Mesothelial cell of epicardium (in vitro differentiated cells): Measurements from ENCODE around the gene STK10. TPM values are rescaled to one million over a fixed set of nuclear protein-coding genes. Genes with fewer than 3 reads are reported as not detected.

ENCODE experiments used
- DNase-seq, 2 experiments: peaks; one replicate each; pipeline ENCODE4 v3.0.0; 2021; ENCODE audit warnings: low spot score in 2 of 2; ENCODE audit not compliant: unreplicated experiment in 2 of 2
- H3K27ac Mint-ChIP-seq: 2 replicates; pipeline ENCODE4 v1.8.0; 2021; ENCODE audit warnings: mixed read lengths
- H3K27me3 Mint-ChIP-seq: 2 replicates; pipeline ENCODE4 v1.8.0; 2021; ENCODE audit warnings: low read depth, mixed read lengths
- H3K36me3 Mint-ChIP-seq: 2 replicates; pipeline ENCODE4 v1.8.0; 2021; ENCODE audit warnings: mixed read lengths
- H3K4me1 Mint-ChIP-seq: 2 replicates; pipeline ENCODE4 v1.8.0; 2021; ENCODE audit warnings: mixed read lengths
- H3K4me3 Mint-ChIP-seq: 2 replicates; pipeline ENCODE4 v1.8.0; 2021; ENCODE audit warnings: mild to moderate bottlenecking, moderate library complexity, mixed read lengths
- H3K9me3 Mint-ChIP-seq: 2 replicates; pipeline ENCODE4 v1.8.0; 2021; ENCODE audit warnings: mixed read lengths
- total RNA-seq: library from RNA; stranded (reverse); gene quantifications from 3 replicates; pipeline ENCODE4 v1.2.1, GENCODE V29; 2021
- TF ChIP-seq, protein P1 (sequence below): fragments of 200-600 bp; sonication (generic); IDR thresholded peaks from one replicate; pipeline ENCODE4 v1.5.0; 2021; ENCODE audit warnings: antibody characterized with exemption; ENCODE audit not compliant: unreplicated experiment

STK10 gene
- total RNA-seq, 1 donor from 2014 or later: 15.5 TPM

DNA sequence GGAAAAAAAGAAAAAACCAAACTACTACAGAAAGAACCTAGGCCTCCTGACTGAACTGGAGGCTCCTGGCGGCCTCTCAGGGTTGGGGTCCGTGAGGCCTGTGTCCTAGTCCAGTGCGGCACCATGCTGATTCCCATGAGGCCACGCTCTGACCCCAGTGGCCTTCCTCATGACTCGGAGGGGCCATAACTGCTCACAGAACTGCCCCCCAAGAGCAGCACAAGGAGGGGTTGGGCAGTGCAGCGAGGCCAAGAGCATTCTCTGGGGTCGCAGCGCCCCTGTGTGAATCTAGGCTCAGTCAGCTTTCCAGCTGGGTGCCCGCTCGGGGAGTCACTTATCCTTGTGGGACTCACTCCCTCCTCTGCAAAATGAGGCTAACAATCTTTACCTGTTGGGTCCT is 102.3 kb downstream of the STK10 start:
- Mint-ChIP-seq H3K9me3 (no peaks in the 10 kb centered on the region), H3K27ac (no peak overlapping the region), H3K4me1 (no peaks in the 10 kb centered on the region), H3K36me3 (peaks cover 1% of the 10 kb centered on the region), H3K27me3 (no peaks in the 10 kb centered on the region), H3K4me3 (no peak overlapping the region)
- TF ChIP-seq, protein P1, sequence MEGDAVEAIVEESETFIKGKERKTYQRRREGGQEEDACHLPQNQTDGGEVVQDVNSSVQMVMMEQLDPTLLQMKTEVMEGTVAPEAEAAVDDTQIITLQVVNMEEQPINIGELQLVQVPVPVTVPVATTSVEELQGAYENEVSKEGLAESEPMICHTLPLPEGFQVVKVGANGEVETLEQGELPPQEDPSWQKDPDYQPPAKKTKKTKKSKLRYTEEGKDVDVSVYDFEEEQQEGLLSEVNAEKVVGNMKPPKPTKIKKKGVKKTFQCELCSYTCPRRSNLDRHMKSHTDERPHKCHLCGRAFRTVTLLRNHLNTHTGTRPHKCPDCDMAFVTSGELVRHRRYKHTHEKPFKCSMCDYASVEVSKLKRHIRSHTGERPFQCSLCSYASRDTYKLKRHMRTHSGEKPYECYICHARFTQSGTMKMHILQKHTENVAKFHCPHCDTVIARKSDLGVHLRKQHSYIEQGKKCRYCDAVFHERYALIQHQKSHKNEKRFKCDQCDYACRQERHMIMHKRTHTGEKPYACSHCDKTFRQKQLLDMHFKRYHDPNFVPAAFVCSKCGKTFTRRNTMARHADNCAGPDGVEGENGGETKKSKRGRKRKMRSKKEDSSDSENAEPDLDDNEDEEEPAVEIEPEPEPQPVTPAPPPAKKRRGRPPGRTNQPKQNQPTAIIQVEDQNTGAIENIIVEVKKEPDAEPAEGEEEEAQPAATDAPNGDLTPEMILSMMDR: no peak
- DNase-seq: no peak

DNA sequence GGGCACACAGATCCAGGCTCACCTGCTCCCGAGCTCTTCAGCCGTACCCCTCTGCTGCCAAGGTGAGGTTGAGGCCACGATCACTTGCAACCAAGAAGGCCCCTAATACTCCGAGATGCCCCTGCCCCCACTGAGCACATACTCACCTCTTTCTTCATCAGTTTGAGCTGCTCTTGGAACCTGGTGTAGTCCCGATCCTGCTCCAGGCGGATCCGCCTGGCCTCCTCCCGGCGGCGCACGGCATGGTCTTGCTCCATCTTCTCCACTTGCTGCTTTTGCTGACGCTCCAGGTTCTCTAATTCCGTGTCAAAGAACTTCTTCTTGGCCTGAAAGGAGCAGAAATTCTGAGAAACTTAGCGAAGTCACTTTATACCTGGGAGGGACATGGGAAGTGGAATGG is 105.8 kb downstream of the STK10 start:
- H3K36me3 Mint-ChIP-seq: no peaks in the 10 kb centered on the region
- H3K27ac Mint-ChIP-seq: no peak overlapping the region
- no peak for DNase-seq

DNA sequence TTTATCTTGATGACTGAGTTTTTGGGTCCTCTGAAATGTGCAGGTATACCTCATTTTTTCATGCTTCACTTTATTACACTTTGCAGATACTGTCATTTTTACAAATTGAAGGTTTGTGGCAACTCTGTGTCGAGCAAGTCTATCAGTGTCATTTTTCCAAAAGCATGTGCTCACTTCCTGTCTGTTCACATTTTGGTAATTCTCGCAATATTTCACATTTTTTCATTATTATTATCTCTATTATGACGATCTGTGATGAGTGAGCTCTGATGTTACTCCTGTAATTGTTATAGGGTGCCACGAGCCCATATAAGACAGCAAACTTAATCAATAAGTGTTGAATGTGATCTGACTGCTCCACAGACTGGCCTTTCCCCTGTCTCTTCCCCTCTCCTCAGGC is 108.1 kb downstream of the STK10 start:
- Mint-ChIP-seq H3K4me3 (no peak overlapping the region), H3K9me3 (no peaks in the 10 kb centered on the region), H3K27ac (no peak overlapping the region), H3K36me3 (peaks cover 2% of the 10 kb centered on the region), H3K27me3 (no peaks in the 10 kb centered on the region), H3K4me1 (peaks cover 8% of the 10 kb centered on the region)
- TF ChIP-seq, protein P1: no peak
- DNase-seq: no peak

More for the DNA sequence above, 105.8 kb downstream of the STK10 start:
- no peaks in the 10 kb centered on the region for H3K9me3 Mint-ChIP-seq
- H3K27me3 Mint-ChIP-seq: no peaks in the 10 kb centered on the region
- TF ChIP-seq, protein P1: no peak
- H3K4me3 Mint-ChIP-seq: no peak overlapping the region
- H3K4me1 Mint-ChIP-seq: peaks cover 2% of the 10 kb centered on the region

DNA sequence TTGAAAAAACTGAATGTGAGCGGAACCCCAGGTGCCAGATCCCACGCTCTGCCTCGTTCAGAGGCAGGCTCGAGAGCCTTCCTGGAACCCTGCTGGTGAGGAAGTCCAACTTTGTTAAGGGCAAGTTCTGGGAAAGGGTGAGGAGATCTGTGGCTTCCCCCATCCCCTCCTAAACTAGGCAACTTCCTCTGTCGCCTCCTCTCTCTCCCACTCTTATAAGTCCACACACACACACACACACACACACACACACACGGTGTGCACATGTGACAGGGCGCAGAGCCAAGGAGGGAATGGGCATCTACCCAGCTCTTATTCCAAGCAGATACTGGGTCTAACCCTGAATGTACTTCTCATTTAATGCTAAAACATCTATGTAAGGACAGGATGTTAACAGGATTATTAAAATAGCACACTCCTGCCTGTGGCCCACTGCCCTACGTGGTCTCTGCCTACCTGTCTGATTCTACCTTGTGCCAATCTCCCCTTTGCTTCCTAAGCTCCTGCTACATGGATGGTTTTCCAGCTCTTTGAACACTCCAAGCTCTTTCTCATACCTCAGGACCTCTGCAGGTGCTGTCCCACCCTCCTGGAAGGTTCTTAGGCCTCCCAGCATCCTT is 109.2 kb downstream of the STK10 start:
- Mint-ChIP-seq H3K36me3 (peaks cover 2% of the 10 kb centered on the region), H3K27ac (no peak overlapping the region), H3K4me3 (no peak overlapping the region), H3K9me3 (no peaks in the 10 kb centered on the region), H3K4me1 (peaks cover 8% of the 10 kb centered on the region), H3K27me3 (no peaks in the 10 kb centered on the region)
- TF ChIP-seq, protein P1: no peak
- DNase-seq: no peak

DNA sequence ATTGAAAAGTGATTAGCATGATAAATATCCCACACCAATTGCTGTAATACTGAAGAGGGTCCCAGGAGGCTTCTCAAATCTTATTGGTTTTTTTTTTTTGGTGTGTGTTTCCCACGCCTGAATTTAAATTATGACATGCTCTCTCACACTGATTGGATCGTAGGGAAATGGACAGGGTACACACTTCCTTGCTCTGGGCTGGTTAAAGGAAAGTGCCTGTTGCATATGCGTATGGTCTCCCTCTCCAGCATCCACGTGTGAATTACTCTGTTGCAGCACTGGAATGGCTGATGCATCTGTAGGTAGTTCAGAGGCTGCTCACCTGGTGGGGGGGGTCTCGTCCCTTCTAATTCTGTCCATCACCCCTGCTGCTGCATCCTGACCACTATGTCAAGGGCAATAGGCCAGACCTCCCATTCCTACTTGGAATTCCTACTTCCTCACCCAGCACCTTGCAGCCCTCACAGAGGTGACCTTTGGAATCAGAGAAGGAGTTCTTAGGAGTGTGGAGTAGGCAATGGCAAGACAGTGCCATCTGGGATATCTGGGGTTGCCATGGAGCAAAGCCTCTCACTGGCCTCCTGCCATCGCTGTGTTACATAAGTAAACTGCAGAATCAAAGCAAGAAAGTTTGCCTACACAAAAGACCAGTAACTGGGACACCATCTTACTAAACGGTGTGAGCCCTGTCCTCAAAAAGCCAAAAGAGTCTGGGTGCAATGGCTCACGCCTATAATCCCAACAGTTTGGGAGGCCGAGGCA is 110.2 kb downstream of the STK10 start:
- no peak overlapping the region for H3K27ac Mint-ChIP-seq

More for the DNA sequence above, 110.2 kb downstream of the STK10 start:
- TF ChIP-seq, protein P1: no peak
- H3K9me3 Mint-ChIP-seq: no peaks in the 10 kb centered on the region
- H3K36me3 Mint-ChIP-seq: peaks cover 2% of the 10 kb centered on the region
- no peaks in the 10 kb centered on the region for H3K27me3 Mint-ChIP-seq
- peaks cover 8% of the 10 kb centered on the region for H3K4me1 Mint-ChIP-seq
- H3K4me3 Mint-ChIP-seq: no peak overlapping the region
- no peak for DNase-seq
